Uterus (tissue), 4 donors: ENCODE results near the gene NFATC1. TPM values are rescaled to one million over a fixed set of nuclear protein-coding genes. Genes with fewer than 3 reads are reported as not detected.

Source experiments
- DNase-seq, 2 donors: peaks; one replicate each; pipeline ENCODE4 v3.0.0-alpha.2; 2019 to 2020
- H3K27ac ChIP-seq, 2 donors: fragments of 200-600 bp; sonication (generic); 1 replicate in 1 of 2; 2 replicates in 1 of 2; pipeline ENCODE4 v1.5.1; 2016 to 2018
- H3K27me3 ChIP-seq, 2 donors: fragments of 200-600 bp; sonication (generic); one replicate each; pipeline ENCODE4 v1.5.1; 2018 to 2019; ENCODE audit warnings: control low read depth in 1 of 2
- H3K36me3 ChIP-seq, 2 donors: fragments of 200-600 bp; sonication (generic); one replicate each; pipeline ENCODE4 v1.5.1; 2019; ENCODE audit warnings: control low read depth in 1 of 2
- H3K4me1 ChIP-seq, 2 donors: fragments of 200-600 bp; sonication (generic); one replicate each; pipeline ENCODE4 v1.5.1; 2018 to 2019; ENCODE audit warnings: control low read depth in 1 of 2
- H3K4me3 ChIP-seq, 2 donors: fragments of 200-600 bp; sonication (generic); 1 replicate in 1 of 2; 2 replicates in 1 of 2; pipeline ENCODE4 v1.5.1; 2018 to 2019; ENCODE audit warnings: mild to moderate bottlenecking in 1 of 2
- H3K9me3 ChIP-seq, 2 donors: fragments of 200-600 bp; sonication (generic); one replicate each; pipeline ENCODE4 v1.5.1; 2019; ENCODE audit warnings: control low read depth in 1 of 2
- CTCF ChIP-seq, 4 experiments: fragments of 200-600 bp in 2 of 4; fragments of 450-650 bp in 2 of 4; sonication (generic) in 2 of 4; IDR thresholded peaks; one replicate each; pipeline ENCODE4 v1.5.1; 2016 to 2019; ENCODE audit warnings: antibody characterized with exemption in 4 of 4, mild to moderate bottlenecking in 2 of 4, moderate library complexity in 1 of 4
- POLR2A ChIP-seq, 2 donors: fragments of 450-650 bp; IDR thresholded peaks; one replicate each; pipeline ENCODE4 v1.6.1; 2016; ENCODE audit warnings: antibody characterized with exemption in 2 of 2, mild to moderate bottlenecking in 1 of 2, moderate library complexity in 1 of 2
- intact Hi-C: fragments of 100-400 bp; cut with DNase I; formaldehyde crosslinking; loops from one replicate; pipeline ENCODE4 v1.15.1; 2023; ENCODE audit warnings: low total_unique reads
- total RNA-seq, 4 donors: library from RNA; depleted of rRNA in 3 of 4; stranded (reverse); fragments of >200 nt in 3 of 4; gene quantifications; one replicate each; pipeline versions ENCODE4 v1.1.0 to v1.2.4, GENCODE V29; 2014 to 2023
- donor health status: DM: yes; HTN: yes; CAD: no.

Gene NFATC1
- total RNA-seq, 4 donors from 2014 or later = 9.2 to 25.1 (median 14.6) TPM

GRCh38 chr18:79520478-79521390, 125.0 kb downstream of the NFATC1 start:
- peaks cover 0 to 2% of the 10 kb centered on the region in 2 donors for H3K4me1 ChIP-seq
- no peak overlapping the region for H3K4me3 ChIP-seq
- no peak overlapping the region for H3K27ac ChIP-seq
- H3K27me3 ChIP-seq = no peaks in the 10 kb centered on the region
- intact Hi-C loops = no loop called here
- no peak for DNase-seq
- H3K9me3 ChIP-seq = no peaks in the 10 kb centered on the region
- TF ChIP-seq CTCF (IDR thresholded peaks at IDR 0.05) = no peak
- no peak for TF ChIP-seq POLR2A (IDR thresholded peaks at IDR 0.05)
- no peaks in the 10 kb centered on the region for H3K36me3 ChIP-seq

GRCh38 chr18:79521416-79522205, 125.9 kb downstream of the NFATC1 start:
- intact Hi-C loops = no loop called here

GRCh38 chr18:79522451-79523205, 126.9 kb downstream of the NFATC1 start:
- intact Hi-C loops = no loop called here
- no peak overlapping the region for H3K27ac ChIP-seq
- no peaks in the 10 kb centered on the region for H3K9me3 ChIP-seq
- peaks cover 0 to 8% of the 10 kb centered on the region in 2 donors for H3K4me1 ChIP-seq
- H3K27me3 ChIP-seq = no peaks in the 10 kb centered on the region
- TF ChIP-seq POLR2A (IDR thresholded peaks at IDR 0.05) (no peak), CTCF (IDR thresholded peaks at IDR 0.05) (no peak)
- H3K4me3 ChIP-seq = no peak overlapping the region
- no peak for DNase-seq
- no peaks in the 10 kb centered on the region for H3K36me3 ChIP-seq

More at GRCh38 chr18:79521416-79522205, 125.9 kb downstream of the NFATC1 start:
- no peak for DNase-seq
- no peak overlapping the region for H3K27ac ChIP-seq
- H3K36me3 ChIP-seq = no peaks in the 10 kb centered on the region
- no peaks in the 10 kb centered on the region for H3K9me3 ChIP-seq
- H3K4me1 ChIP-seq = peaks cover 0 to 8% of the 10 kb centered on the region in 2 donors
- H3K27me3 ChIP-seq = no peaks in the 10 kb centered on the region
- no peak overlapping the region for H3K4me3 ChIP-seq
- TF ChIP-seq POLR2A (IDR thresholded peaks at IDR 0.05) (no peak), CTCF (IDR thresholded peaks at IDR 0.05) (no peak)

- TF ChIP-seq CTCF (IDR thresholded peaks at IDR 0.05) (no peak), POLR2A (IDR thresholded peaks at IDR 0.05) (no peak)
- no peaks in the 10 kb centered on the region for H3K27me3 ChIP-seq
- H3K4me1 ChIP-seq = peaks cover 0 to 8% of the 10 kb centered on the region in 2 donors
- H3K36me3 ChIP-seq = no peaks in the 10 kb centered on the region
- no peaks in the 10 kb centered on the region for H3K9me3 ChIP-seq
- no peak overlapping the region for H3K4me3 ChIP-seq
- DNase-seq = no peak
- H3K27ac ChIP-seq = no peak overlapping the region
- intact Hi-C loops = no loop called here
Measured at GRCh38 chr18:79523206-79523735, 127.5 kb downstream of the NFATC1 start.
